A673 (cell line): ENCODE data around the gene ENTPD6.

Experiments used
- CTCF ChIP-seq: fragments of 300-800, 200-600 bp; sonication (generic); conservative IDR thresholded peaks from 2 replicates; pipeline ENCODE4 v1.5.1; 2017; ENCODE audit warnings: low read depth, mild to moderate bottlenecking, antibody characterized with exemption, low read length, moderate library complexity, mixed read lengths
- EZH2 ChIP-seq: fragments of 200-600 bp; sonication (generic); IDR thresholded peaks from 2 replicates; pipeline ENCODE4 v1.6.1; 2017; ENCODE audit warnings: borderline replicate concordance, low read depth, mild to moderate bottlenecking, mixed read lengths, antibody characterized with exemption, low read length; ENCODE audit not compliant: poor library complexity, severe bottlenecking

- TF ChIP-seq CTCF (no peak), EZH2 (no peak)
Measured at GRCh38 chr20:25222461-25223178, 27.1 kb downstream of the ENTPD6 start.
